Thoracic aorta (tissue), 2 donors: ENCODE data around the gene SAMD14. TPM values are rescaled to one million over a fixed set of nuclear protein-coding genes. Genes with fewer than 3 reads are reported as not detected.
A peak's percentile ranks its signal among the peaks of the same experiment; 100 is the strongest.

Experiments
- ATAC-seq: fragments of 150-250 bp; one replicate; pipeline ENCODE4 v1.8.0; 2017; ENCODE audit warnings: low read depth; ENCODE audit not compliant: insufficient number of reproducible peaks, low FRiP score
- DNase-seq: peaks from one replicate; pipeline ENCODE4 v3.0.0-alpha.2; 2020; ENCODE audit warnings: low spot score
- H3K27ac ChIP-seq, 2 donors: fragments of 200-600 bp; sonication (generic); 1 replicate in 1 of 2; 2 replicates in 1 of 2; pipeline ENCODE4 v1.5.1; 2016; ENCODE audit warnings: mild to moderate bottlenecking in 2 of 2, moderate library complexity in 2 of 2
- H3K27me3 ChIP-seq: fragments of 200-600 bp; sonication (generic); replicated peaks from 2 replicates; pipeline ENCODE4 v1.6.0; 2016; ENCODE audit warnings: mild to moderate bottlenecking; ENCODE audit not compliant: insufficient read depth
- H3K36me3 ChIP-seq: fragments of 200-600 bp; sonication (generic); one replicate; pipeline ENCODE4 v1.5.1; 2016
- H3K4me1 ChIP-seq, 2 donors: fragments of 200-600 bp; sonication (generic); 1 replicate in 1 of 2; 2 replicates in 1 of 2; pipeline versions ENCODE4 v1.5.1 to v1.6.0; 2016; ENCODE audit warnings: low read depth in 2 of 2, mild to moderate bottlenecking in 1 of 2; ENCODE audit not compliant: control insufficient read depth in 1 of 2
- H3K4me3 ChIP-seq: fragments of 200-600 bp; sonication (generic); 2 replicates; pipeline ENCODE4 v1.5.1; 2016; ENCODE audit warnings: mild to moderate bottlenecking
- H3K9me3 ChIP-seq: fragments of 200-600 bp; sonication (generic); 2 replicates; pipeline ENCODE4 v1.5.1; 2016
- total RNA-seq, 2 donors: library from RNA; depleted of rRNA; stranded (reverse); fragments of >200 nt; gene quantifications; one replicate each; pipeline versions ENCODE4 v1.1.0 to v1.2.3, GENCODE V29; 2016
- TF ChIP-seq, protein P1 (sequence below): fragments of 200-600 bp; sonication (generic); IDR thresholded peaks from one replicate; pipeline ENCODE4 v1.5.1; 2019; ENCODE audit warnings: antibody characterized with exemption

The SAMD14 gene
- total RNA-seq, 2 donors from 2014 or later, result 9.7 to 11.5 TPM

DNA sequence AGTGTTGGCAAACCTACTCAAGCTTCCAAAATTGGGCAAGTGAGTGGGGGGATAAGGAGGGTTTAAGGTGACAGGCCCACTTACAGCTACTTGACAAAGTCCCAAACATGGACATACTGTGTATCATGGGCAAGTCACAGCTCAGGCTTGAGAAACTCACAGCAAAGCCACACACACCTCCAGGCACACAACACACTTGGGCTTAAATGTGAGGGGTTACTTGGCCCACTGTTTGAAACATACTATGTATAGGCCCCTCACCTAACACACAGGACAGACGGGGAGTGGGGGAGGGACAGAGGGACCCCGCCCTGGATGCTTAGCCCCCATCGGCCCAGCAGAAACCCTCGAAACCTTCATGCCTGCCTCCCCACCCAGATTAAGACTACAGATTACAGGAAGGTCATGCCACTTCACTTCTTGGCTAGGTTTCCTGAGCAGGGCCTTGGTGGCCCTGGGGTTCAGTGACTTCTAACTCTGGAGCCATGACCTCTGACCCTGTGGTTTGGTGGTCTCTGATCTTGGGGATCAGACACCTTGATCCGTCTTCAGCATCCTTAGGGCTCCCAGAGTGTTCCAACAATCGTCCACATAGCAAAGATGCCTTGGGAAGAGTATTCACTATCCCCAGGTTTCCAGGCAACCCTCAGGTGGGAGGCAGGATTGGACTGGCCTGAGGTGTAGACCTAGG, 2.3 kb upstream of the SAMD14 start:
- Histone ChIP-seq H3K27ac (peak overlapping the region; percentile 86 to 93), H3K9me3 (no peaks in the 10 kb centered on the region), H3K36me3 (peaks cover 27% of the 10 kb centered on the region), H3K27me3 (no peaks in the 10 kb centered on the region), H3K4me1 (peaks cover 38 to 62% of the 10 kb centered on the region in 2 donors), H3K4me3 (no peak overlapping the region)
- DNase-seq (no peak), ATAC-seq (no peak)
- TF ChIP-seq, protein P1, sequence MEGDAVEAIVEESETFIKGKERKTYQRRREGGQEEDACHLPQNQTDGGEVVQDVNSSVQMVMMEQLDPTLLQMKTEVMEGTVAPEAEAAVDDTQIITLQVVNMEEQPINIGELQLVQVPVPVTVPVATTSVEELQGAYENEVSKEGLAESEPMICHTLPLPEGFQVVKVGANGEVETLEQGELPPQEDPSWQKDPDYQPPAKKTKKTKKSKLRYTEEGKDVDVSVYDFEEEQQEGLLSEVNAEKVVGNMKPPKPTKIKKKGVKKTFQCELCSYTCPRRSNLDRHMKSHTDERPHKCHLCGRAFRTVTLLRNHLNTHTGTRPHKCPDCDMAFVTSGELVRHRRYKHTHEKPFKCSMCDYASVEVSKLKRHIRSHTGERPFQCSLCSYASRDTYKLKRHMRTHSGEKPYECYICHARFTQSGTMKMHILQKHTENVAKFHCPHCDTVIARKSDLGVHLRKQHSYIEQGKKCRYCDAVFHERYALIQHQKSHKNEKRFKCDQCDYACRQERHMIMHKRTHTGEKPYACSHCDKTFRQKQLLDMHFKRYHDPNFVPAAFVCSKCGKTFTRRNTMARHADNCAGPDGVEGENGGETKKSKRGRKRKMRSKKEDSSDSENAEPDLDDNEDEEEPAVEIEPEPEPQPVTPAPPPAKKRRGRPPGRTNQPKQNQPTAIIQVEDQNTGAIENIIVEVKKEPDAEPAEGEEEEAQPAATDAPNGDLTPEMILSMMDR, result no peak

GRCh38 chr17:50130559-50131305, 772 bp upstream of the SAMD14 start:
- DNase-seq (no peak), ATAC-seq (no peak)
- H3K36me3 ChIP-seq, result peaks cover 12% of the 10 kb centered on the region
- TF ChIP-seq, protein P1, result no peak
- H3K9me3 ChIP-seq, result no peaks in the 10 kb centered on the region
- no peak overlapping the region for H3K27ac ChIP-seq
- H3K27me3 ChIP-seq, result no peaks in the 10 kb centered on the region
- H3K4me3 ChIP-seq, result peak overlapping the region; percentile 73
- H3K4me1 ChIP-seq, result peaks cover 38 to 62% of the 10 kb centered on the region in 2 donors

GRCh38 chr17:50129353-50129727, 620 bp downstream of the SAMD14 start:
- DNase-seq, result no peak
- H3K27ac ChIP-seq, result no peak overlapping the region
- no peak for ATAC-seq

GRCh38 chr17:50128441-50129352, 1.3 kb downstream of the SAMD14 start:
- DNase-seq (no peak), ATAC-seq (no peak)
- Histone ChIP-seq H3K27ac (no peak overlapping the region), H3K4me3 (peak overlapping the region; percentile 73), H3K36me3 (no peaks in the 10 kb centered on the region), H3K4me1 (peaks cover 32 to 49% of the 10 kb centered on the region in 2 donors), H3K9me3 (no peaks in the 10 kb centered on the region), H3K27me3 (no peaks in the 10 kb centered on the region)
- TF ChIP-seq, protein P1, result no peak

More at GRCh38 chr17:50129353-50129727, 620 bp downstream of the SAMD14 start:
- TF ChIP-seq, protein P1, result no peak
- H3K9me3 ChIP-seq, result no peaks in the 10 kb centered on the region
- peaks cover 38 to 55% of the 10 kb centered on the region in 2 donors for H3K4me1 ChIP-seq
- H3K36me3 ChIP-seq, result no peaks in the 10 kb centered on the region
- H3K4me3 ChIP-seq, result peak overlapping the region; percentile 73
- H3K27me3 ChIP-seq, result no peaks in the 10 kb centered on the region
